ENCODE data around the gene TBC1D10A. TPM values are rescaled to one million over a fixed set of nuclear protein-coding genes. Genes with fewer than 3 reads are reported as not detected.
A peak's percentile ranks its signal among the peaks of the same experiment; 100 is the strongest.

TBC1D10A gene
- total RNA-seq, 1 donor, result 29.8 TPM

DNA sequence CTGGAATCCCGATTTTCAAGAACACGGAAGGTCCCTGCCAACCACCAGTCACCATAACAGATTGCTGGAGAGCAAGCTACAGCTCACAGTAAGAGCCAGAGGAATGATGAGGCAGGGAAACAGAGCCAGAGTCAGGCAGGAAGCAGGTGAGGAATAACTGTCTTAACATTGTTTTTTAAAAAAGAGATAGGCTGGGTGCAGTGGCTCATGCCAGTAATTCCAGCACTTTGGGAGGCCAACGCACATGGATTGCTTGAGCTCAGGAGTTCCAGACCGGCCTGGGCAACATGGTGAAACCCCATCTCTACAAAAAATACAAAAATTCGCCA is 24.0 kb downstream of the TBC1D10A start:
- no peak for DNase-seq (ENCODE audit: low read depth)
- TF ChIP-seq, protein P1, sequence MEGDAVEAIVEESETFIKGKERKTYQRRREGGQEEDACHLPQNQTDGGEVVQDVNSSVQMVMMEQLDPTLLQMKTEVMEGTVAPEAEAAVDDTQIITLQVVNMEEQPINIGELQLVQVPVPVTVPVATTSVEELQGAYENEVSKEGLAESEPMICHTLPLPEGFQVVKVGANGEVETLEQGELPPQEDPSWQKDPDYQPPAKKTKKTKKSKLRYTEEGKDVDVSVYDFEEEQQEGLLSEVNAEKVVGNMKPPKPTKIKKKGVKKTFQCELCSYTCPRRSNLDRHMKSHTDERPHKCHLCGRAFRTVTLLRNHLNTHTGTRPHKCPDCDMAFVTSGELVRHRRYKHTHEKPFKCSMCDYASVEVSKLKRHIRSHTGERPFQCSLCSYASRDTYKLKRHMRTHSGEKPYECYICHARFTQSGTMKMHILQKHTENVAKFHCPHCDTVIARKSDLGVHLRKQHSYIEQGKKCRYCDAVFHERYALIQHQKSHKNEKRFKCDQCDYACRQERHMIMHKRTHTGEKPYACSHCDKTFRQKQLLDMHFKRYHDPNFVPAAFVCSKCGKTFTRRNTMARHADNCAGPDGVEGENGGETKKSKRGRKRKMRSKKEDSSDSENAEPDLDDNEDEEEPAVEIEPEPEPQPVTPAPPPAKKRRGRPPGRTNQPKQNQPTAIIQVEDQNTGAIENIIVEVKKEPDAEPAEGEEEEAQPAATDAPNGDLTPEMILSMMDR (IDR thresholded peaks at IDR 0.05; ENCODE audit: insufficient read depth, low read depth, low read length), result no peak
- no peak overlapping the region for H3K4me3 ChIP-seq (ENCODE audit: low read depth, low read length)

- peak; percentile 99 for DNase-seq (ENCODE audit: low read depth)
- H3K4me3 ChIP-seq (ENCODE audit: low read depth, low read length), result no peak overlapping the region
- TF ChIP-seq, protein P1 (IDR thresholded peaks at IDR 0.05; ENCODE audit: insufficient read depth, low read depth, low read length), result no peak
These were observed 24.5 kb downstream of the TBC1D10A start for GRCh38 chr22:30301995-30302809.

- TF ChIP-seq, protein P1 (IDR thresholded peaks at IDR 0.05; ENCODE audit: insufficient read depth, low read depth, low read length), result no peak
- H3K4me3 ChIP-seq (ENCODE audit: low read depth, low read length), result no peak overlapping the region
- no peak for DNase-seq (ENCODE audit: low read depth)
These were observed 27.4 kb downstream of the TBC1D10A start for GRCh38 chr22:30299322-30299721.

DNA sequence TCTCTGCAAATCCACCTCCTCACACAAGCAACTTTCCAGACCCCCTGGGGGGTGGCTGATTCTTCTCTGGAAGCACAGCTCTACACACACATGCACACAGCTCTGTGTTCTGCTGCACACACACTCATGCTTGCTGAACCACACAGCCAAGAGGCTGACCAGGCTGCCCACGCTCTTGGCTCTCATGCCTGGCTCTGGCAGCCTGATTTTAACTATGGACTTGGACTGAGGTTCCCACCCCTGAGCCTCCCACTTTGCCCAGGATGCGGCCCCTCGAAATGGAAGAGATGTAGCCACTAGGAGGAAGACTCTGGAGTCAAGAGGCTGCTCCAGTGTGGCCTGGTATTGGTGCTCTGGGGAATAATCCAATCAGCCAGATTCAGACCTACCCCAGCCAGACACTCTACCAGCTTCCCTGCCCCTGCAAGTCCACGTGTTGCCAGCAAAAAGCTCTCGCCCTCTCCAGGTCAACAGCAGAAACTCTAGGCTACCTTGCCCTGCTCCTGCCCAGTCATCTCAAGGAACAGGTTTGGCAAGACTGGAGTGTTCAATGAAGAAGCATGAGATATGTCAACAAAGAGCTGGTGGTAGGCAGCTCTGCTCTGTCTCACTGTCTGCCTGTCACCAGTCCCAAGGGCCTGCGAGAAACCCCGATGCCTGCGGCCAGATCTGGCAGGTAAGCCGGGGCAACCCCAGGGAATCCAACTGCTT is 28.6 kb downstream of the TBC1D10A start:
- no peak overlapping the region for H3K4me3 ChIP-seq (ENCODE audit: low read depth, low read length)
- TF ChIP-seq, protein P1 (IDR thresholded peaks at IDR 0.05; ENCODE audit: insufficient read depth, low read depth, low read length), result no peak
- DNase-seq (ENCODE audit: low read depth), result no peak

- no peak overlapping the region for H3K4me3 ChIP-seq (ENCODE audit: low read depth, low read length)
- DNase-seq (ENCODE audit: low read depth), result no peak
- TF ChIP-seq, protein P1 (IDR thresholded peaks at IDR 0.05; ENCODE audit: insufficient read depth, low read depth, low read length), result no peak
These were observed 29.3 kb downstream of the TBC1D10A start for GRCh38 chr22:30297276-30297990.

DNA sequence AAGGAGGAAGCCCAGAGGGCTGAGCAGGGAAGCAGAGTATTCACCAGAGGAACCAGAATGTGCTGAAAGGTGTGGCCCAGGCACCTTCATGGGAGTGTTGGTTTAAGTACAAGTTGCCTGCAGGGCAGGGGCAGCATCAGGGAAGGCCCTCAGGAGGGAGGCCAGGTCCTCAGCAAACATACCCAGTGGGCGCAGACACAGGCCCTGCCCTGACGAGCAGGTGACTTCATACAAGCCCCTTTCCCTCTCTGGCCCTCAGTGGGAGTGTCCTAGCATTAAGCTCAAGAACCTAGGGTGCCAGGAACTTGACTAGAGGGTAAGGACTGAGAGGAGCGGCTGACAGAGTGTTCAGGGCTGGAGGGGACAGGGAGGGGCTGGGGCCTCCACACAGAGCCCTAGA is 29.9 kb downstream of the TBC1D10A start:
- TF ChIP-seq, protein P1 (IDR thresholded peaks at IDR 0.05; ENCODE audit: insufficient read depth, low read depth, low read length), result no peak
- H3K4me3 ChIP-seq (ENCODE audit: low read depth, low read length), result no peak overlapping the region
- no peak for DNase-seq (ENCODE audit: low read depth)

Data from fibroblast of villous mesenchyme (primary cell).